GM12878 (cell line): Measurements from ENCODE around the gene DEXI. TPM values are rescaled to one million over a fixed set of nuclear protein-coding genes. Genes with fewer than 3 reads are reported as not detected.
"Not testable (repeated sequence)": the region's sequence is repeated elsewhere in the genome, so short reads cannot be mapped to it uniquely, and the experiment has no call there.

Source experiments
- ATAC-seq: fragments of 200-7000 bp; cut with Tn5 transposase; 3 replicates; pipeline ENCODE4 v1.9.1; 2020; ENCODE audit warnings: mild to moderate bottlenecking, moderate library complexity
- BruUV-seq: library from RNA; stranded (reverse); fragments of 400-500 nt; replicated peaks from 2 replicates; lab custom pipeline; 2021; lab: Mats Ljungman, UMichigan
- CTCF ChIA-PET: fragments of 300-600 bp; sonication (Branson Sonifier 250); formaldehyde crosslinking; extraction: SDS; loops from one replicate; lab custom pipeline; 2021; ENCODE audit warnings: inconsistent platforms; lab: Yijun Ruan, JAX
- POLR2A ChIA-PET: fragments of 350-600 bp; formaldehyde crosslinking; extraction: SDS; loops from one replicate; lab custom pipeline; 2021; ENCODE audit warnings: inconsistent platforms; lab: Charles Lee
- RAD21 ChIA-PET: fragments of 300-600 bp; sonication (Branson Sonifier 250); formaldehyde crosslinking; loops from one replicate; lab custom pipeline; 2023; ENCODE audit warnings: antibody characterized with exemption; ENCODE audit not compliant: unreplicated experiment; lab: Charles Lee
- SMC1A ChIA-PET: fragments of 300-600 bp; sonication (Branson Sonifier 250); formaldehyde crosslinking; loops from one replicate; lab custom pipeline; 2023; ENCODE audit not compliant: unreplicated experiment, uncharacterized antibody; lab: Charles Lee
- DNase-seq: peaks from one replicate; pipeline ENCODE4 v3.0.0-alpha.2; 2011; ENCODE audit warnings: low read depth, low spot score
- FAIRE-seq: peaks from 3 replicates; lab custom pipeline; 2011; peaks lifted over from hg19 to GRCh38; lab: Jason Lieb, UNC
- H2AFZ ChIP-seq: 2 replicates; pipeline ENCODE4 v1.6.0; 2011; ENCODE audit warnings: low read depth, low read length, control low read depth; ENCODE audit not compliant: control insufficient read depth
- H3K27ac ChIP-seq: 2 replicates; pipeline ENCODE4 v1.5.1; 2011; ENCODE audit warnings: control low read depth; ENCODE audit not compliant: control insufficient read depth, insufficient read depth
- H3K27me3 ChIP-seq, 2 experiments: replicated peaks in 1 of 2; 2 replicates each; pipeline versions ENCODE4 v1.6.0 to v1.6.1; 2011; ENCODE audit warnings: low read length in 1 of 2; ENCODE audit not compliant: control insufficient read depth in 2 of 2, insufficient read depth in 2 of 2
- H3K36me3 ChIP-seq, 2 experiments: 2 replicates each; pipeline ENCODE4 v1.5.1; 2011; ENCODE audit warnings: low read length in 1 of 2; ENCODE audit not compliant: control insufficient read depth in 2 of 2, insufficient read depth in 2 of 2
- H3K4me1 ChIP-seq: 2 replicates; pipeline ENCODE4 v1.6.1; 2011; ENCODE audit warnings: mild to moderate bottlenecking, low read length, moderate library complexity, mixed read lengths; ENCODE audit not compliant: control insufficient read depth, insufficient read depth
- H3K4me2 ChIP-seq: 2 replicates; pipeline ENCODE4 v1.6.0; 2011; ENCODE audit warnings: control low read depth; ENCODE audit not compliant: control insufficient read depth, insufficient read depth
- H3K4me3 ChIP-seq: fragments of 200-600 bp; sonication (generic); 2 replicates; pipeline ENCODE4 v1.5.1; 2016
- H3K79me2 ChIP-seq: 2 replicates; pipeline ENCODE4 v1.6.0; 2011; ENCODE audit warnings: low read length; ENCODE audit not compliant: control insufficient read depth, insufficient read depth
- H3K9ac ChIP-seq: 2 replicates; pipeline ENCODE4 v1.8.0; 2011; ENCODE audit warnings: low read length, control low read depth, mixed read lengths; ENCODE audit not compliant: control insufficient read depth, insufficient read depth
- H3K9me3 ChIP-seq: replicated peaks from 3 replicates; pipeline ENCODE4 v1.5.1; 2011; ENCODE audit warnings: mild to moderate bottlenecking, low read length; ENCODE audit not compliant: control insufficient read depth, insufficient read depth
- H4K20me1 ChIP-seq: 2 replicates; pipeline ENCODE4 v1.6.0; 2011; ENCODE audit not compliant: control insufficient read depth, insufficient read depth
- BHLHE40 ChIP-seq, 2 experiments: fragments of 450-650 bp in 1 of 2; IDR thresholded peaks; 2 replicates each; pipeline ENCODE4 v1.6.1; 2011 to 2017; ENCODE audit warnings: low read depth in 2 of 2, borderline replicate concordance in 1 of 2, improper control_type of control experiment in 1 of 2, low read length in 1 of 2, mild to moderate bottlenecking in 1 of 2
- NFIC ChIP-seq: IDR thresholded peaks from 2 replicates; pipeline ENCODE4 v1.6.1; 2012; ENCODE audit warnings: low read depth, mild to moderate bottlenecking, inconsistent platforms, low read length, moderate library complexity
- NR2F1 ChIP-seq: fragments of 450-650 bp; conservative IDR thresholded peaks from 2 replicates; pipeline ENCODE4 v1.6.1; 2017; ENCODE audit warnings: mild to moderate bottlenecking
- POLR2A ChIP-seq: IDR thresholded peaks from 2 replicates; pipeline ENCODE4 v1.6.1; 2011; ENCODE audit warnings: low read depth, mild to moderate bottlenecking, low read length
- POLR2AphosphoS5 ChIP-seq: IDR thresholded peaks from 2 replicates; pipeline ENCODE4 v1.6.1; 2011; ENCODE audit warnings: mild to moderate bottlenecking, low read length, inconsistent platforms
- RAD51 ChIP-seq: fragments of 450-650 bp; IDR thresholded peaks from 2 replicates; pipeline ENCODE4 v1.6.1; 2016; ENCODE audit warnings: moderate library complexity, mild to moderate bottlenecking, inconsistent platforms
- RELA ChIP-seq: fragments of 450-650 bp; IDR thresholded peaks from 2 replicates; pipeline ENCODE4 v1.8.0; 2014; ENCODE audit warnings: borderline replicate concordance; ENCODE audit not compliant: partially characterized antibody
- RUNX3 ChIP-seq: IDR thresholded peaks from 2 replicates; pipeline ENCODE4 v1.6.1; 2012; ENCODE audit warnings: low read length, inconsistent platforms
- ZBED1 ChIP-seq: IDR thresholded peaks from 2 replicates; pipeline ENCODE4 v1.6.1; 2016; ENCODE audit warnings: borderline replicate concordance
- WGBS: methylation state at CpG from one replicate; pipeline ENCODE4 v1.1.6; 2016; ENCODE audit warnings: low lambda C conversion rate; ENCODE audit not compliant: insufficient replicate concordance, insufficient coverage; ENCODE audit errors: missing lambda C conversion rate; 5-methylcytosine and 5-hydroxymethylcytosine counted together
- in situ Hi-C: fragments of 300-500 bp; cut with MboI; formaldehyde crosslinking; loops from 9 replicates; pipeline ENCODE4 v1.14.3; 2018; ENCODE audit warnings: mixed read lengths
- intact Hi-C: fragments of 100-400 bp; cut with micrococcal nuclease; formaldehyde crosslinking; loops from one replicate; pipeline ENCODE4 v1.14.2; 2022; ENCODE audit not compliant: unreplicated experiment
- polyA plus RNA-seq, 11 experiments: library from polyadenylated mRNA; depleted of rRNA in 4 of 11; unstranded in 6 of 11; stranded (reverse) in 5 of 11; fragments of >200 nt; fragmentation: Nextera tagmentation in 4 of 11; fragmentation: Illumina TruSeq in 1 of 11; extraction: Ambion mirVana in 4 of 11; extraction: Trizol in 1 of 11; gene quantifications; 1 replicate in 1 of 11; 2 replicates in 10 of 11; pipeline versions ENCODE4 v1.2.1 to v1.2.3, GENCODE V29; 2011 to 2016; ENCODE audit warnings: inconsistent platforms in 2 of 11, missing spikeins in 2 of 11, low read depth in 1 of 11
- total RNA-seq, 4 experiments: library from RNA; depleted of rRNA in 3 of 4; stranded (reverse); fragments of >200 nt in 3 of 4; fragmentation: Illumina TruSeq in 1 of 4; extraction: Trizol in 1 of 4; gene quantifications; 2 replicates each; pipeline versions ENCODE4 v1.2.1 to v1.2.3, GENCODE V29; 2013 to 2021
- TF ChIP-seq, protein P1 (sequence below): IDR thresholded peaks from 2 replicates; pipeline ENCODE4 v1.6.1; 2011; ENCODE audit warnings: low read depth, mild to moderate bottlenecking, low read length, moderate library complexity, borderline replicate concordance; ENCODE audit errors: extremely low read depth
- TF ChIP-seq, protein P2 (sequence below): fragments of 450-650 bp; IDR thresholded peaks from 2 replicates; pipeline ENCODE4 v1.6.1; 2017; ENCODE audit warnings: mild to moderate bottlenecking, moderate library complexity

The DEXI gene
- total and polyA plus RNA-seq, 10 of the 15 experiments (the other 5 are each of a cell fraction or from before 2014, with no cell fraction given): 1.4 to 26.3 (median 18.4) TPM

DNA sequence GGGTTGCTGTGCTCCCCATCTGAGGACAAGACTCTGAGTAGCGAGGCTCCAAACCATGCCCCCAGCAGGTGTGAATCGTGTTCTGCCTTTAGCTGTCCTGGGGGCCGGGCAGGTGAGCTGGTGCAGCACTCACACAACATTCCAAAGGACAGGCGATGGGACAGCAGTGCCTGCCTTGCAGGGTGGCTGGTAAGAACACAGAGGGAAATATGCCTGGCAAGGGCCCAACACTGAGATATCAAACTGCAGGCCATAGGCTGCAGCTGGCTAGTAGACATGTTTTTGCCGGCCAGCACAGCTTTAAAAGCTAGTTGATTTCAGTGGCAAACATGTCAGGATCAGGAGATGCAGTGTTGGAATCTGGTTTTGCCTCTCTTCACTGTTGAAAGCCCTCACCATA is 25.7 kb upstream of the DEXI start:
- BruUV-seq: no TSS peak
- Histone ChIP-seq H2AFZ (no peak overlapping the region), H3K27ac (no peak overlapping the region), H3K9ac (no peak overlapping the region), H3K79me2 (peaks cover 2% of the 10 kb centered on the region), H3K9me3 (no peaks in the 10 kb centered on the region), H3K4me1 (peaks cover 35% of the 10 kb centered on the region), H3K36me3 (peaks cover 22 to 33% of the 10 kb centered on the region in 2 experiments), H3K4me3 (no peak overlapping the region), H3K4me2 (no peak overlapping the region), H4K20me1 (no peaks in the 10 kb centered on the region), H3K27me3 (no peaks in the 10 kb centered on the region)
- ChIA-PET CTCF (interaction anchor here (1.1 to 8.4 kb wide), 8 partner anchors 14 to 438 kb away, joined by 3 to 107 read pairs (median 9); partner anchors contain the start of gene SOCS1), SMC1A (interaction anchor here (0.7 to 2.6 kb wide), 9 partner anchors 13 to 419 kb away, joined by 3 to 11 read pairs (median 4); no protein-coding TSS in a partner anchor), RAD21 (interaction anchor here (0.6 to 6.4 kb wide), 10 partner anchors 10 to 439 kb away, joined by 3 to 91 read pairs (median 6); partner anchors contain the start of genes DEXI and SOCS1), POLR2A (interaction anchor here (0.6 to 2.5 kb wide), 4 partner anchors 175 to 655 kb away, joined by 3 to 7 read pairs (median 3); partner anchors contain the start of gene SOCS1)
- ATAC-seq: no peak
- DNase-seq: no peak
- intact Hi-C loops: no loop called here
- WGBS: 95% methylated on average over 5 of the region's 5 CpGs
- no peak for FAIRE-seq
- TF ChIP-seq POLR2A (0 out of 2 replicates have a peak, but pooled peaks have one; percentile 34), NR2F1 (no peak)
- in situ Hi-C loops: loop anchor here (5.0 to 25.0 kb wide), 6 partner anchors 284 to 1007 kb away; partner anchors contain the start of genes SNN and SNX29

DNA sequence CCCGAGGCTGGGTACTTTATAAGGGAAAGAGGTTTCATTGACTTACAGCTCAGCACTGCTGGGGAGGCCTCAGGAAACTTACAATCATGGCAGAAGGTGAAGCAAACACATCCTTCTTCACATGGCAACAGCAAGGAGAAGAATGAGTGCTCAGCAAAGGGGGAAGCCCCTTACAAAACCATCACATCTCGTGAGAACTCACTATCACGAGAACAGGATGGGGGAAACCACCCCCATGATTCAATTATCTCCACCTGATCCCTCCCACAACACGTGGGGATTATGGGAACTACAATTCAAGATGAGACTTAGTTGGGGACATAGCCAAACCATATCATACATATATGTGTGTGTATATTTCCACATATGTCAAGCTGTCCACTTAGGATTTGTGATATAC is 24.3 kb upstream of the DEXI start:
- peak overlapping the region; percentile 99 for H3K27ac ChIP-seq
- H3K4me3 ChIP-seq, H2AFZ ChIP-seq, H4K20me1 ChIP-seq, H3K79me2 ChIP-seq, H3K27me3 ChIP-seq, ATAC-seq, FAIRE-seq, BruUV-seq, H3K9me3 ChIP-seq, DNase-seq: not testable (repeated sequence)
- ChIA-PET POLR2A (interaction anchor here (1.1 to 5.5 kb wide), 4 partner anchors 13 to 386 kb away, joined by 5 to 47 read pairs (median 26); partner anchors contain the start of gene SOCS1), CTCF (interaction anchor here (1.2 to 8.4 kb wide), 6 partner anchors 12 to 389 kb away, joined by 3 to 107 read pairs (median 53); partner anchors contain the start of gene SOCS1), RAD21 (interaction anchor here (0.5 to 6.4 kb wide), 12 partner anchors 9 to 494 kb away, joined by 3 to 91 read pairs (median 23); partner anchors contain the start of gene SOCS1), SMC1A (interaction anchor here (0.8 to 5.8 kb wide), 11 partner anchors 8 to 452 kb away, joined by 3 to 83 read pairs (median 6); partner anchors contain the start of gene SOCS1)
- H3K4me1 ChIP-seq: peaks cover 35% of the 10 kb centered on the region
- intact Hi-C loops (loop anchor here (1.0 kb wide), 1 partner anchor 15 kb away; no protein-coding TSS in a partner anchor), in situ Hi-C loops (loop anchor here (5.0 to 25.0 kb wide), 6 partner anchors 286 to 1008 kb away; partner anchors contain the start of genes SNN and SNX29)
- WGBS: 24% methylated on average over 4 of the region's 4 CpGs
- H3K4me2 ChIP-seq: peak overlapping the region; percentile 67; the same call in 1 of the 2 replicates
- H3K36me3 ChIP-seq: peaks cover 22 to 31% of the 10 kb centered on the region in 2 experiments
- H3K9ac ChIP-seq: peak overlapping the region; percentile 67; the same call in 1 of the 2 replicates
- TF ChIP-seq POLR2AphosphoS5 (peak; percentile 4; the same call in 1 of the 2 replicates), ZBED1 (peak; percentile 75; the same call in 1 of the 2 replicates), RUNX3 (peak; percentile 48), RELA (peak; percentile 55), RAD51 (peak; percentile 64), NFIC (0 out of 2 replicates have a peak, but pooled peaks have one; percentile 15), BHLHE40 (IDR thresholded peaks at IDR 0.05; ENCODE audit: borderline replicate concordance in 1 of 2, low read depth in 2 of 2, low read length in 1 of 2) (peak in 1 of 2 experiments; percentile 39; a peak in 1 of 4 replicates)
- TF ChIP-seq, protein P1, sequence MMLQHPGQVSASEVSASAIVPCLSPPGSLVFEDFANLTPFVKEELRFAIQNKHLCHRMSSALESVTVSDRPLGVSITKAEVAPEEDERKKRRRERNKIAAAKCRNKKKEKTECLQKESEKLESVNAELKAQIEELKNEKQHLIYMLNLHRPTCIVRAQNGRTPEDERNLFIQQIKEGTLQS: peak; percentile 18; the same call in 1 of the 2 replicates
- TF ChIP-seq, protein P2, sequence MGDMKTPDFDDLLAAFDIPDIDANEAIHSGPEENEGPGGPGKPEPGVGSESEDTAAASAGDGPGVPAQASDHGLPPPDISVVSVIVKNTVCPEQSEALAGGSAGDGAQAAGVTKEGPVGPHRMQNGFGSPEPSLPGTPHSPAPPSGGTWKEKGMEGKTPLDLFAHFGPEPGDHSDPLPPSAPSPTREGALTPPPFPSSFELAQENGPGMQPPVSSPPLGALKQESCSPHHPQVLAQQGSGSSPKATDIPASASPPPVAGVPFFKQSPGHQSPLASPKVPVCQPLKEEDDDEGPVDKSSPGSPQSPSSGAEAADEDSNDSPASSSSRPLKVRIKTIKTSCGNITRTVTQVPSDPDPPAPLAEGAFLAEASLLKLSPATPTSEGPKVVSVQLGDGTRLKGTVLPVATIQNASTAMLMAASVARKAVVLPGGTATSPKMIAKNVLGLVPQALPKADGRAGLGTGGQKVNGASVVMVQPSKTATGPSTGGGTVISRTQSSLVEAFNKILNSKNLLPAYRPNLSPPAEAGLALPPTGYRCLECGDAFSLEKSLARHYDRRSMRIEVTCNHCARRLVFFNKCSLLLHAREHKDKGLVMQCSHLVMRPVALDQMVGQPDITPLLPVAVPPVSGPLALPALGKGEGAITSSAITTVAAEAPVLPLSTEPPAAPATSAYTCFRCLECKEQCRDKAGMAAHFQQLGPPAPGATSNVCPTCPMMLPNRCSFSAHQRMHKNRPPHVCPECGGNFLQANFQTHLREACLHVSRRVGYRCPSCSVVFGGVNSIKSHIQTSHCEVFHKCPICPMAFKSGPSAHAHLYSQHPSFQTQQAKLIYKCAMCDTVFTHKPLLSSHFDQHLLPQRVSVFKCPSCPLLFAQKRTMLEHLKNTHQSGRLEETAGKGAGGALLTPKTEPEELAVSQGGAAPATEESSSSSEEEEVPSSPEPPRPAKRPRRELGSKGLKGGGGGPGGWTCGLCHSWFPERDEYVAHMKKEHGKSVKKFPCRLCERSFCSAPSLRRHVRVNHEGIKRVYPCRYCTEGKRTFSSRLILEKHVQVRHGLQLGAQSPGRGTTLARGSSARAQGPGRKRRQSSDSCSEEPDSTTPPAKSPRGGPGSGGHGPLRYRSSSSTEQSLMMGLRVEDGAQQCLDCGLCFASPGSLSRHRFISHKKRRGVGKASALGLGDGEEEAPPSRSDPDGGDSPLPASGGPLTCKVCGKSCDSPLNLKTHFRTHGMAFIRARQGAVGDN: peak; percentile 67; the same call in 1 of the 2 replicates
